ENCODE measurements around the gene ARID3B. TPM values are rescaled to one million over a fixed set of nuclear protein-coding genes. Genes with fewer than 3 reads are reported as not detected.

The ARID3B gene
- total and polyA plus RNA-seq, 2 of the 4 experiments (the other 2 are of a cell fraction), result 2.5 to 5.0 TPM

GRCh38 chr15:74580538-74581350 is 39.7 kb downstream of the ARID3B start:
- H2AFZ ChIP-seq (replicated peaks; ENCODE audit: low read length, poor library complexity), result no peak overlapping the region
- no peak overlapping the region for H3K9ac ChIP-seq (ENCODE audit: low read depth, low read length)
- H3K9me3 ChIP-seq (ENCODE audit: control insufficient read depth, insufficient read depth, low read length), result no peaks in the 10 kb centered on the region
- dilution Hi-C loops (cut with HindIII; ENCODE audit: low sequenced_read_pairs, unreplicated experiment), result no loop called here
- POLR2A ChIA-PET (ENCODE audit: unreplicated experiment), result no interaction called here
- no peak overlapping the region for H2BK120ac ChIP-seq (ENCODE audit: low read depth, low read length)
- H3K18ac ChIP-seq (ENCODE audit: low read depth, low read length), result no peak overlapping the region
- no peaks in the 10 kb centered on the region for H3K4me1 ChIP-seq (ENCODE audit: control insufficient read depth, insufficient read depth, low read length)
- H4K5ac ChIP-seq (ENCODE audit: low read depth, low read length), result no peak overlapping the region
- H3K4me3 ChIP-seq (ENCODE audit: insufficient read depth, low read depth, low read length), result no peak overlapping the region
- 100% methylated on average over 2 of the region's 7 CpGs; no CpG with 5 or more reads in 1 of the 2 experiments for WGBS, 2 experiments (ENCODE audit: extremely low coverage in 2 of 2, insufficient read length in 1 of 2)
- no peak overlapping the region for H3K4ac ChIP-seq (ENCODE audit: low read depth, low read length)
- intact Hi-C loops (cut with micrococcal nuclease), result no loop called here
- no peak overlapping the region for H2BK15ac ChIP-seq (ENCODE audit: low read depth, low read length)
- peaks cover 12% of the 10 kb centered on the region for H3K36me3 ChIP-seq (ENCODE audit: control insufficient read depth, insufficient read depth, low read length)
- H2BK5ac ChIP-seq (ENCODE audit: low read depth, low read length, poor library complexity, severe bottlenecking), result no peak overlapping the region
- H2BK20ac ChIP-seq (ENCODE audit: low read depth, low read length), result no peak overlapping the region
- no peaks in the 10 kb centered on the region for H3K27me3 ChIP-seq (ENCODE audit: control insufficient read depth, insufficient read depth, low read length)
- H2AK9ac ChIP-seq (replicated peaks; ENCODE audit: low read depth, low read length, poor library complexity), result no peak overlapping the region
- no peak overlapping the region for H2AK5ac ChIP-seq (ENCODE audit: low read depth, low read length)
- no peaks in the 10 kb centered on the region; the same call in 1 of the 2 replicates for H4K20me1 ChIP-seq (ENCODE audit: insufficient read depth, low read length)
- no peak overlapping the region for H3K4me2 ChIP-seq (ENCODE audit: low read depth, low read length)
- no peak for DNase-seq
- H3K27ac ChIP-seq (ENCODE audit: insufficient read depth, low read length), result no peak overlapping the region
- no peak overlapping the region for H4K8ac ChIP-seq (ENCODE audit: low read depth in 2 of 2, low read length in 2 of 2)
- no peak overlapping the region for H4K91ac ChIP-seq (ENCODE audit: insufficient read depth, low read depth, low read length)
- no peak overlapping the region for H3K56ac ChIP-seq (ENCODE audit: extremely low read depth, insufficient read depth, low read length)
- in situ Hi-C loops (cut with MboI; ENCODE audit: low sequenced_read_pairs), result no loop called here
- CTCF ChIA-PET, result no interaction called here
- H3K79me1 ChIP-seq (ENCODE audit: low read depth in 1 of 2, low read length in 2 of 2), result peaks cover 3 to 9% of the 10 kb centered on the region in 2 experiments; a peak in 2 of 4 replicates
- no peak for ATAC-seq (ENCODE audit: low read depth)
- BruUV-seq (replicated peaks), result no TSS peak
- H3K14ac ChIP-seq (replicated peaks; ENCODE audit: low read depth, low read length), result no peak overlapping the region
- no peak overlapping the region for H3K23ac ChIP-seq (ENCODE audit: low read depth, low read length)
- H3K9me1 ChIP-seq (ENCODE audit: insufficient read depth, low read length), result 0 out of 2 replicates have a peak, but pooled peaks cover 2% of the 10 kb centered on the region
- TF ChIP-seq RAD21 (IDR thresholded peaks at IDR 0.05; ENCODE audit: low read length), result no peak
- no peak for TF ChIP-seq USF2 (IDR thresholded peaks at IDR 0.05; ENCODE audit: low read depth, low read length)
- no peak for TF ChIP-seq MAZ (IDR thresholded peaks at IDR 0.05; ENCODE audit: borderline replicate concordance, low read depth, low read length)
- TF ChIP-seq RFX5 (IDR thresholded peaks at IDR 0.05; ENCODE audit: low read depth, low read length), result no peak
- TF ChIP-seq MXI1 (IDR thresholded peaks at IDR 0.05; ENCODE audit: borderline replicate concordance, low read depth, low read length), result no peak
- TF ChIP-seq ELK1 (IDR thresholded peaks at IDR 0.05; ENCODE audit: borderline replicate concordance, low read depth, low read length), result no peak
- no peak for TF ChIP-seq BHLHE40 (IDR thresholded peaks at IDR 0.05; ENCODE audit: low read depth, low read length)
- no peak for TF ChIP-seq NFE2L2 (IDR thresholded peaks at IDR 0.05; ENCODE audit: low read depth, low read length)
- TF ChIP-seq MAFK (IDR thresholded peaks at IDR 0.05; ENCODE audit: low read depth, low read length), result no peak
- TF ChIP-seq SMC3 (IDR thresholded peaks at IDR 0.05; ENCODE audit: low read depth, low read length), result no peak
- no peak for TF ChIP-seq POLR2A (IDR thresholded peaks at IDR 0.05; ENCODE audit: low read depth, low read length)
- no peak for TF ChIP-seq CEBPB (IDR thresholded peaks at IDR 0.05; ENCODE audit: low read depth, low read length)
- no peak for TF ChIP-seq FOS (IDR thresholded peaks at IDR 0.05; ENCODE audit: low read depth, low read length)
- TF ChIP-seq CTCF (conservative IDR thresholded peaks at IDR 0.05; ENCODE audit: low read depth, low read length), result no peak
- TF ChIP-seq CHD1 (IDR thresholded peaks at IDR 0.05; ENCODE audit: low read depth, low read length), result no peak

Data from IMR-90 (cell line).